Femur (tissue), 1 donor: ENCODE measurements around the gene RXYLT1.

Experiments used
- DNase-seq: peaks from one replicate; pipeline ENCODE4 v3.0.0-alpha.2; 2017

Gene RXYLT1

DNA sequence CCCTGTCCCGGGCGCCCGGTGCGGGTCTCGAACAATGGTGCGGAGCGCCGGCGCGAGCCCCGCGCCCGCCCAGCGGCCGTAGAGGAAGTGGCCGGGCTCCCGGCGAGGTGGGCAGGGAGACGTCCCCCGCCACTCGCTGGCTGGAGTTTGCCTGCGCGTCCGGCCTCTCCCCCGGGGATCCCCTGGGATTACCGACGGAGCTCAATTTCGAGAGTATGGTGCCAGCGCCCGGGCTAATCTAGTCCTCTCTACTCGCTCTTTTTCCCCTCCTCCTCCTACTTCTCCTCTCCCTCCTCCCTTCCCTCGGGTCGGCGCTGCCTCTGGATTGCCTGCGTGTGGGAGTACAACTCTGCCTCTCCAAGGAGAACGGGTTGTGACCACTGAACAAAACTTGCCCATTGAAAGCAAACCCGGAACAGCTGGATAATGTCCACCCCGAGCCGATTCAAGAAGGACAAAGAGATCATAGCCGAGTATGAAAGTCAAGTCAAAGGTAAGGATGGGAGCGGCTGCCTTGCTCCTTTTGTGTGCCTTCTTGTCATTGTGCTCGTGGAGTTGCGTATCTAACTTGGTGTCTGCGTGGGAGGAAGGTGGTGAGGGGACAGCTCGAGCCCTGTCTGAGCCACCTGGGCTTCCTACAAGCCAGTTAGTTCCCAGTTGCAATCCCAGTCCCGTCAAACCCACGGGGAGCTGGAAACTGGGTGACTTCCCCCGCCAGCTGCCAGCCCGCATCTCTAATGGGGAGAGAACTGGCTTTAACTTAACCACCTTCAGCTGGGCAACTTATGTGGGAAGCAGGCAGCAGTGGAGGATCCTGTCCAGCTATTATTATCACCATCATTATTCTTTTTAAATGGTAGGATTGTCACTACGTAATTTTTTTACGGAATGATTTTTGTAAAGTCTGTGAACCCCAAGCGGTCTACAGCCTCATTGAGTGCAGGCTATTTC, 65.0 kb downstream of the RXYLT1 start, which contains the start of gene SRGAP1:
Gene SRGAP1 (plus strand): TSS at position 310 of the 951 bp plus-strand sequence. CDS start 117 bp downstream, at position 427.
- peak; percentile 79 for DNase-seq

DNA sequence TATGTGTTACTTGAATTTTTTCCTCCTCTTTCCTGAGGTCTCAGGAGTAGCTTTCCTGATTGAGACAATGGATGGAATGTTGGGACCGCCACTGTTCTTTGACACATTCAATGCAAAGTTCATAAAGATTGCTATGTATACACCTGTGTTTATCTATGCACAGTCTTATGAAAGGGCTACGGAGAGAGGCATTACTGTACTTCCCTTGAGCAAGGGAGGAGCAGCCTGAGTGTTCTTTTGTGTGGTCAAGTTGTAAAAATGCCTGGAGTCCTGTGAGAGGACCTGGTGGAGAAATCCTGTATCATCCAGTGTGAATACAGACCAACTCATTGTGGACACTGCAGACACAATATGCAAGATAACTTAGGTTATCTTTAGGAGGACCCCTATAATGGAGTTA, 66.0 kb downstream of the RXYLT1 start:
- no peak for DNase-seq

DNA sequence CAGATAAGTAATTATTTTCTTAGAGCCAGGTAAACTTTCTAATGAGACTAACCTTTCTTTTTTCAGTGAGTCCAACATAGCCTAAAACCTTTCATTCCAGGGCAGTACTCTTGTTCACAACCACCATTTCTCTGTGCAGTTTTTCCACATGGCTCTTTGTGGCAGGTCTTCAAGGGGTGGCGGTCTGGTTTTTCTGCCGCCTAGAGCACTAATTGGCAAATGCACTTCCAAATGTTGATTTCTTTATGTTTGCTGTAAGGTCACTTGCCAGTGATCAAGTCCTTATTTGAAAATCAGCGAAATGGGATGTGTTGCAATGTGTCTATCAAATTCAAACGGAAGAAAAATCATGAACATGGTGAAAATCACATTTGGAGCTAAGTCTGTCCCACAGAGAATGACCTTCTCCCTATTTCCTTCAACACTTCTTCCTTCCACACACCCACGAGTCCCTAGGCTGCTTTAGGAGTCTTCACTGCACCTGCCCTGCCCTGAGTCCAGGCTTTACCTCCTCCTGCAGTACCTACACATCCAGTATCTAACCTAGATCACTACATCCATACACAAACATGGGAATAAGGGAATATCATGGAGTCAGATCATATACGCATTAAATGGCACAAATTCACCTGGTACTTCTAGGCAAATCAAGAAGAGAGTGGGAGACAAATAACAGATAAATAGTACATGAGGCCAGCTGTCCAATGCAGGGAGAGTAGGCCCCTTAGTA, 66.7 kb downstream of the RXYLT1 start:
- DNase-seq = no peak

DNA sequence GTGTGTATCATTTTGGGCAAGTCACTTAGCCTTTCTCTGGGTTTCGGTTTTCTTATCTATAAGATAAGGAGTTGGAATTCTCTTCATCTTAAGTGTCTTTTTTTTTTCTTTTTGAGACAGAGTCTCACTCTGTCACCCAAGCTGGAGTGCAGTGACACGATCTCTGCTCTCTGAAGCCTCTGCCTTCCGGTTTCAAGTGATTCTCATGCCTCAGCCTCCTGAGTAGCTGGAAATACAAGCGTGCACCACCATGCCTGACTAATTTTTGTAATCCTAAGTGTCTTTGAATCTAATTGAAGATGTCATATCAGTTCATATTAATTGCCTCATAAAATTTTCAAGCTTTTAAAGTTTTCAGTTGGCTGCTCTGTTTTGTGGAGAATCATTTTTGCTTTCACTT, 68.7 kb downstream of the RXYLT1 start:
- no peak for DNase-seq

DNA sequence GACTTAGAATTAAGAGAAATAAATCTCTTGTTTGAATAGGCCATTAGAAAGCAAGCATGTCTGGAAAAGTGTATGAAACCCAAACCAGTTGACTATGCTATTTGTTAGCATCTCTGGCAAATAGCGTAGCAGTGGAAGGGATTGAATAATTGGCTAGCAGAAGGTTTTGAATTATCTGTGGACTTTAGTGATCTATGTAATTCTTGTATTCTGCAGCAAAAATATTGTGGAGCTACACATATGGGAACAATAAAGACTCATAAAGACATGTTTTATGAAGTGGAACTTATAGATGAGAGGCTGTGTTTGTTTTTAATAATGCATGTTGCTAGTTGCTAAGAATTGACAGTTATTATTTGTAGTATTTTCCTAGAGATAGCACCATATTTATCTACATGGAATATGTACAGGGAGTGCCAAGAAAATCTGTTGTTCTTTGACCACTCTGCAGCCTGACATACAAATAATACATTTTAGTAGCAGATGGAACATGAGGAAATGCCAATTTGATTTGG, 69.5 kb downstream of the RXYLT1 start:
- DNase-seq = no peak

DNA sequence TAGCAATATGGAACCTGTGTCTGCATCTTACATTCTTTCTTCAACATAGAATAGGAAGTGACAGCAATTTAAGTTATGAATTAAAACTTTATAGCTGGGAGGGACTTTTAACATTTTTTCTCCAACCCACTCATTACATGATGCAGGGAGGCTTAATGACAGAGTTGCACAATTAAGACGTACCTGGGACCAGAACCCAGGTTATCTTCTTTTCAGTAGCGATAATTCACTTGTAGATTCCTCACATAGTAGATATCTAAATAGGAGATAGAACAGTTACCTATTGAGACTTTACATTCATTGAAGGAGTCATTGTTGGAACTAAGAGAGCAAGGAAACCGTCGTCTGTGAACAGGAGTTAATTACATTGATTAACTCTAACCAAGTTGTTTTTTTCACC, 69.9 kb downstream of the RXYLT1 start:
- no peak for DNase-seq

DNA sequence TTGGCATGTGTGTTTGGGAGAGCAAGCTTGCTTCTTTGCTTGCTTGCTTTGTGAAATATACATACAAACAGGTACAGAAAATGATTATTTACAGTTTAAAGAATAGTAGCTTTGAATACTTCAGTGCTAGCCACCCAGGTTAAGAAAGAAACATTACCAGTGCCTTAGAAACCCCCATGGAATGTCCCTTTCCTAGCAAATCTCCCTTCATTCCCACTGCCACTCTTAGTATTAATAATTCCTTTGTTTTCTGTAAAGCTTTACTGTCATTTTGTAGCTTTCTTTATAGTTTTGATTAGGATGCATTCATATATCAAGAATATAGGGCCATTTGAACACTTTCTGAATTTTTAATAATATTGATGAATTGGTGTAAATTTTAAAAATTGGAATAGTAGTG, 74.3 kb downstream of the RXYLT1 start:
- DNase-seq = no peak

DNA sequence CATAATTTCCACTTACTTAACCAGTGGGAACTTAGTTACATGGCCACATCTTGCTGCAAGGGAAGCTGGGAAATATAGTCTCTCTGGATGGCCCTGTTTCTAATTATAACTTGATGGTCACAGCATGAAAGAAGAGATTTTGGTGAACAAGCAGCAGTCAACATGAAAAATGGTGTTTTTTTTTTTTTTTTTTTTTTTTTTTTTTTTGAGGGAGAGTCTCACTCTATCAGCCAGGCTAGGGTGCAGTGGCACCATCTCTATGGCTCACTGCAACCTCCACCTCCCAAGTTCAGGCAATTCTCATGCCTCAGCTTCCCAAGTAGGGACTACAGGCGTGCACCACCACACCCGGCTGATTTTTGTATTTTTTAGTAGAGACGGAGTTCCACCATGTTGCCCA, 75.6 kb downstream of the RXYLT1 start:
- no peak for DNase-seq

DNA sequence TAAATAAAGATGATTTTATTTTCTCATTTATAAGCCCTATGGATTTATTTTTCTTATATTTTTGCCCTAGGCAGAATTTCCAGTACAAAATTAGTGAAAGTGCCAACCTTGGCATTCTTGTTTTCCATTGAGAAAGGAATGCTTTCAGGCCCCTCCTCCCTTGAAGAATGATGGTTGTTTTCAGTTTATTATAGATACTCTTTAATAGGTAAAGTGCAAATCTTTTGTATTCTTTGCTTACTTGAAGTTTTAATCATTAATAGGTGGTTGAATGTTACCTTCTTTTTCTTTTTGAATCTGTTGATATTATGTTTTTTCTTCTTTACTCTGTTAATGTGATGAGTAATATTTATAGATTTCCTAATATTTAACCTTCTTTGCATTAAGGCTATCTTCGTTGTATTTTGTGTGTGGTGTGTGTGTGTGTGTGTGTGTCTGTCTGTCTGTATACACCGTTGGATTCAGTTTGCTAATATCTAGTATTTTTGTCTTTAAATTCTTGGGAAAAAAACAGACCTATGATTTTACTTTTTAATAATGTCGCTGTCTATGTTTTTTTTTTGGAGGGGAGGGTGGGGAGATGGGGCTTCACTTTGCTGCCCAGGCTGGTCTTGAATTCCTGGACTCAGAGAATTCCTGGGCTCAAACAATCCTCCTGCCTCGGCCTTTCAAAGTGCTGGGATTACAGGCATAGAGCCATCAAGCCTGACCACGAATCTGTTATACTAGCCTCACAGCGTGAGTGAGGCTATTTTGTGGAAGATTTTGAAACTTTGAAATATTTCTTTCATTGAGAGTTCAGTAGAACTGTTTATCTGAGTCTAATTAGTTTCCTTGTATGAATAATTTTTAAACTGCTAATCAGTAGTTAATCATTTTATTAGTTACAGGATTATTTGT, 78.3 kb downstream of the RXYLT1 start:
- no peak for DNase-seq
